MCF 10A (cell line): Measurements from ENCODE around the gene CHPF2. TPM values are rescaled to one million over a fixed set of nuclear protein-coding genes. Genes with fewer than 3 reads are reported as not detected.
A peak's percentile ranks its signal among the peaks of the same experiment; 100 is the strongest.

Experiments
- BruUV-seq: library from RNA; stranded (reverse); fragments of 400-500 nt; replicated peaks from 2 replicates; lab custom pipeline; 2021; lab: Mats Ljungman, UMichigan
- CTCF ChIA-PET: fragments of 300-600 bp; sonication (Branson Sonifier 250); formaldehyde crosslinking; extraction: SDS; loops from one replicate; lab custom pipeline; 2021; ENCODE audit warnings: antibody characterized with exemption, inconsistent platforms; lab: Yijun Ruan, JAX
- POLR2A ChIA-PET: fragments of 300-600, 350-650 bp; sonication (Branson Sonifier 250); formaldehyde crosslinking; extraction: SDS; loops from one replicate; lab custom pipeline; 2020; ENCODE audit warnings: antibody characterized with exemption, inconsistent platforms; lab: Yijun Ruan, JAX
- DNase-seq: peaks from one replicate; pipeline ENCODE4 v3.0.0-alpha.2; 2018; ENCODE audit not compliant: unreplicated experiment
- H3K27ac Mint-ChIP-seq: one replicate; pipeline ENCODE4 v1.8.0; 2022; ENCODE audit warnings: mild to moderate bottlenecking, low read depth, mixed read lengths; ENCODE audit not compliant: unreplicated experiment
- H3K27me3 Mint-ChIP-seq: one replicate; pipeline ENCODE4 v1.8.0; 2022; ENCODE audit warnings: mixed read lengths; ENCODE audit not compliant: insufficient read depth, unreplicated experiment
- H3K36me3 Mint-ChIP-seq: one replicate; pipeline ENCODE4 v1.8.0; 2022; ENCODE audit warnings: mild to moderate bottlenecking, moderate library complexity, mixed read lengths; ENCODE audit not compliant: insufficient read depth, unreplicated experiment
- H3K4me1 Mint-ChIP-seq: one replicate; pipeline ENCODE4 v1.8.0; 2022; ENCODE audit warnings: mixed read lengths; ENCODE audit not compliant: insufficient read depth, unreplicated experiment
- H3K4me3 Mint-ChIP-seq: one replicate; pipeline ENCODE4 v1.8.0; 2022; ENCODE audit warnings: mild to moderate bottlenecking, moderate library complexity, mixed read lengths; ENCODE audit not compliant: unreplicated experiment
- H3K9me3 Mint-ChIP-seq: one replicate; pipeline ENCODE4 v1.8.0; 2022; ENCODE audit warnings: mixed read lengths; ENCODE audit not compliant: unreplicated experiment
- intact Hi-C: fragments of 100-400 bp; cut with micrococcal nuclease; formaldehyde crosslinking; loops from 2 replicates; pipeline ENCODE4 v1.14.1; 2022
- total RNA-seq: library from RNA; stranded (reverse); gene quantifications from 2 replicates; pipeline ENCODE4 v1.2.3, GENCODE V29; 2022
- TF ChIP-seq, protein P1 (sequence below): fragments of 200-600 bp; IDR thresholded peaks from one replicate; pipeline ENCODE4 v1.8.0; 2022; ENCODE audit warnings: antibody characterized with exemption, mild to moderate bottlenecking; ENCODE audit not compliant: unreplicated experiment

CHPF2 gene
- total RNA-seq, 1 experiment from 2014 or later: 28.2 TPM

DNA sequence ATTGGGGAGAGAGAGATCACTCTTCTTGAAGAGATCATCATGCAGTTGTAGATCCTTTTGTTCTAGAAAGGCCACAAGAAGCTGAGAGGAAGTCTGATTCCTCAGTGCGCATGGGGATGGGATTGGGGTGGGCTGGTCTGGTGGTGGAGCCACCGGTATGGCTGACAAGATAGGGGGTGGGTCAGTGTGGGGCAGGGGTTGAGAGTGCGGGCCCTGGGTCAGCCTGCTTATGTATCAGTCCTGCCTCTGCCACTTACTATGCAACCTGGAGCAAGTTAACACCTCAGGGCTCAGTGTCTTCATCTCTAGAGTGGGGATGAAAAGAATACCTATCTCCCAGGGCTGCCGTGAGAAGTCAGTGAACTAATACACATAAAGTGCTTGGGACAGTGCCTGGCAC, 8.3 kb downstream of the CHPF2 start:
- ChIA-PET POLR2A (interaction anchor here (0.6 kb wide), 1 partner anchor 94 kb away, joined by 3 read pairs; no protein-coding TSS in a partner anchor), CTCF (no interaction called here)
- no peak for DNase-seq
- H3K9me3 Mint-ChIP-seq: no peaks in the 10 kb centered on the region
- TF ChIP-seq, protein P1, sequence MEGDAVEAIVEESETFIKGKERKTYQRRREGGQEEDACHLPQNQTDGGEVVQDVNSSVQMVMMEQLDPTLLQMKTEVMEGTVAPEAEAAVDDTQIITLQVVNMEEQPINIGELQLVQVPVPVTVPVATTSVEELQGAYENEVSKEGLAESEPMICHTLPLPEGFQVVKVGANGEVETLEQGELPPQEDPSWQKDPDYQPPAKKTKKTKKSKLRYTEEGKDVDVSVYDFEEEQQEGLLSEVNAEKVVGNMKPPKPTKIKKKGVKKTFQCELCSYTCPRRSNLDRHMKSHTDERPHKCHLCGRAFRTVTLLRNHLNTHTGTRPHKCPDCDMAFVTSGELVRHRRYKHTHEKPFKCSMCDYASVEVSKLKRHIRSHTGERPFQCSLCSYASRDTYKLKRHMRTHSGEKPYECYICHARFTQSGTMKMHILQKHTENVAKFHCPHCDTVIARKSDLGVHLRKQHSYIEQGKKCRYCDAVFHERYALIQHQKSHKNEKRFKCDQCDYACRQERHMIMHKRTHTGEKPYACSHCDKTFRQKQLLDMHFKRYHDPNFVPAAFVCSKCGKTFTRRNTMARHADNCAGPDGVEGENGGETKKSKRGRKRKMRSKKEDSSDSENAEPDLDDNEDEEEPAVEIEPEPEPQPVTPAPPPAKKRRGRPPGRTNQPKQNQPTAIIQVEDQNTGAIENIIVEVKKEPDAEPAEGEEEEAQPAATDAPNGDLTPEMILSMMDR: no peak
- H3K27ac Mint-ChIP-seq: no peak overlapping the region
- no peaks in the 10 kb centered on the region for H3K4me1 Mint-ChIP-seq
- BruUV-seq: no TSS peak
- no peaks in the 10 kb centered on the region for H3K27me3 Mint-ChIP-seq
- peaks cover 42% of the 10 kb centered on the region for H3K36me3 Mint-ChIP-seq
- no peak overlapping the region for H3K4me3 Mint-ChIP-seq
- intact Hi-C loops: no loop called here

DNA sequence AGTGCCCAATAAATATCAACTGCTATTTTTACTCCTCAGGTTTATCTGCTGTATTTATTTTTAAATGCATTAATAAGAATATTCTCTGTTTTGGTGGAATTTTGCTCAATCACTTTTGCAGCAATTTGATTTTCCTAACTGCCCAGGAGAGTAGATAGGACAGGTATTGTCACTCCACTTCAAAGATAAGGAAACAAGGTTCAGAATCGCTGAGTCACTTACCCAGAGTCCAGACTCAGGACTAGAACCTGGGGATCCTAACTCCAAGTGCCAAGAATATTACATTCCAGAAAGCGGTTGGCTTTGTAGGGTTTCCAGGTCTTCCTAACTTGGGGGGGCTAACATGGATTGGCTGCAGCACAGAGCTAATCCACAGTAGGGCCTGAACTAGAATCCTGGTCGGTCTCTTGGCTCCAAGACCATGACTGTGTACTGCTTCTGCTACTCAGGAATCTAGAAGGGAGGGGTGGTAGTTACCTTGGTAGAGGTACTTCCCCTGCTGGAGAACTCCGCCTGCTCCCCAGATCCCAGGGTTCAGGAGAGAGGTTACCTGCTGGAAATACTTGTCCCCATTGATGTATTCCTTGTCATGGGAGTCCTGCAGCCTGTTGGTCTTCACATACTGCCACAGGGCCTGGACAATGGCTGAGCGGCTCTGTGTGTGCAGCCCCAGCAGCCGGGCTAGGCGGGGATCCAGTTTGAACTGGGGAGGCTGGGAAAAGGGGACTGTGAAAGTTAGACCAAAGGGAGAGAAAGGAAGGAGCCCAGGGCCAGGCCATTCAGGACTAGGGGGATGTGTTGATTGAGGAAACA, 8.9 kb downstream of the CHPF2 start:
- no TSS peak for BruUV-seq
- Mint-ChIP-seq H3K9me3 (no peaks in the 10 kb centered on the region), H3K36me3 (peaks cover 39% of the 10 kb centered on the region), H3K4me1 (peaks cover 4% of the 10 kb centered on the region), H3K27me3 (no peaks in the 10 kb centered on the region), H3K4me3 (no peak overlapping the region), H3K27ac (no peak overlapping the region)
- intact Hi-C loops: no loop called here
- POLR2A ChIA-PET: no interaction called here
- no peak for DNase-seq
- CTCF ChIA-PET: no interaction called here
- TF ChIP-seq, protein P1: no peak

DNA sequence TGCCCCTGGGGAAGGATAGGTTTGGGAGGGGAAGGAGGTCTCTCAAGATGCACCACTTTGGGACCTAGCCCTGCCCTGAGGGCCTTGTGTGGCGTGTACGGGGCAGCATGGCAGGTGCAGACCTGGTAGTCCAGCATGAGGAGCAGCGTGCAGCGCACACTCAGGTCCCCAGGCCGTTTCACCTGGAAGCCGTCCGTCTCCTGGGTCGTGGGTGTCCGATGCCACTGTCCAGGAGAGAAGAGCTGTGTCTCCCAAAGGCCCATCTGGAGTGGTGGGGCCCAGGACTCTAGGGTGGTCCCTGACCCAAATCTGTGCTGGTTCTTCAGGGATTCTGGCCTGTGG, 9.4 kb downstream of the CHPF2 start:
- no peak overlapping the region for H3K4me3 Mint-ChIP-seq
- ChIA-PET POLR2A (interaction anchor here (1.0 kb wide), 1 partner anchor 14 kb away, joined by 3 read pairs; no protein-coding TSS in a partner anchor), CTCF (interaction anchor here (1.5 to 3.5 kb wide), 2 partner anchors 8 to 118 kb away, joined by 4 to 21 read pairs; partner anchors contain the start of gene CHPF2)
- no peak overlapping the region for H3K27ac Mint-ChIP-seq
- intact Hi-C loops: no loop called here
- BruUV-seq: no TSS peak
- peaks cover 9% of the 10 kb centered on the region for H3K4me1 Mint-ChIP-seq
- no peak for DNase-seq
- no peaks in the 10 kb centered on the region for H3K27me3 Mint-ChIP-seq
- H3K36me3 Mint-ChIP-seq: peaks cover 33% of the 10 kb centered on the region
- H3K9me3 Mint-ChIP-seq: no peaks in the 10 kb centered on the region
- TF ChIP-seq, protein P1: no peak

DNA sequence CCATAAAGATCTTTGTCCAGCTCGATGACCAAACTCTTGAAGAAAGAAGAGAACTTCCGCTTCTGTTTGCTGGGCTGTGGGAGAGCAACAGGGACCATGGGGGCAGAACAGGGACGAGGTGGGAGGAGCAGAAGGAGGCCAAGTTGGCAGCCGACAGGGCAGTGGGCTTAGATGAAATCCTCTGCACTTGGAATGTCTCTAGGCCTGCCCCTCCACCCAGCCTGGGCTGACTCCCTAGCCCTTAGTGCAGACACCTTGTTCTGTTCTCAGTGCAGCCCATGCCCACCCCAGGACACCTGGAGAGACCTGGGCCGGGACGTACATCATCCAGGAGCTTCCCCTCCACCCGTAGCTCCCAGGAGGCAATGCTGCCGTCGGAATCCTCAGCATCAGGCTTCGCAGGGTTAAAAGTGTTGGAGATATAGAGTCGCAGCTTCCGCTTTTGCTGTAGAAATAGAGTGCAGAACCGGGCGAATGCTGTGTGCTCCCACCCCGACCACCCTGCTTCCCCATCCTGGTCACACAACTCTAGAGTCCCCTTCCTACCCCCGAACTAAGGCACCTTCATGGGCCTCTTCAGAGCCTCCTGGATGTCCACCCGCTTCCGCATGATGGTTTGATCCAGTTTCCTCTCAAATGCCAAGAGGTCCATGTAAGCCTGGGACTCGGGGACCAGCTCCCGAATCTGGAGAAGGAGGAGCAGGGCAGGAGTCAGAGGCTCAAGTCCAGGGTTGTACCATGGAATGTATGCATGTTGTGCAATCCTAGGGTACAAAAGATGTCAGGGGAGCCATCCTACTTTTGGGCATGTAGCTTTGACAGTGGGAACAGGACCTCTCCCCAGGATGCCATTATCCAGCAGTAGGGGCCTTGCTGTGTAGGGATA, 10.1 kb downstream of the CHPF2 start:
- peaks cover 13% of the 10 kb centered on the region for H3K4me1 Mint-ChIP-seq
- BruUV-seq: TSS peak; percentile 8
- H3K4me3 Mint-ChIP-seq: no peak overlapping the region
- ChIA-PET POLR2A (interaction anchor here (0.9 to 2.6 kb wide), 5 partner anchors 9 to 16 kb away, joined by 3 to 9 read pairs (median 5); partner anchors contain the start of genes ABCF2 and CHPF2), CTCF (interaction anchor here (0.5 to 3.5 kb wide), 8 partner anchors 8 to 499 kb away, joined by 3 to 21 read pairs (median 4); partner anchors contain the start of gene CHPF2)
- TF ChIP-seq, protein P1: no peak
- H3K36me3 Mint-ChIP-seq: peaks cover 27% of the 10 kb centered on the region
- H3K27me3 Mint-ChIP-seq: no peaks in the 10 kb centered on the region
- no peak overlapping the region for H3K27ac Mint-ChIP-seq
- DNase-seq: no peak
- intact Hi-C loops: no loop called here
- H3K9me3 Mint-ChIP-seq: no peaks in the 10 kb centered on the region
